ENCODE data around the gene ACACA. TPM values are rescaled to one million over a fixed set of nuclear protein-coding genes. Genes with fewer than 3 reads are reported as not detected.

Gene ACACA
- total RNA-seq, 1 experiment from 2014 or later = 11.3 TPM

- DNase-seq (ENCODE audit: low read depth) = no peak
These were observed 174.7 kb downstream of the ACACA start for GRCh38 chr17:37231887-37232286.

GRCh38 chr17:37230633-37231032 is 176.0 kb downstream of the ACACA start:
- no peak for DNase-seq (ENCODE audit: low read depth)

GRCh38 chr17:37225465-37225864 is 181.2 kb downstream of the ACACA start:
- DNase-seq (ENCODE audit: low read depth) = no peak

GRCh38 chr17:37221865-37222264 is 184.8 kb downstream of the ACACA start:
- no peak for DNase-seq (ENCODE audit: low read depth)

- DNase-seq (ENCODE audit: low read depth) = peak; percentile 2
These were observed 186.1 kb downstream of the ACACA start for GRCh38 chr17:37220607-37220953.

- DNase-seq (ENCODE audit: low read depth) = no peak
These were observed 186.6 kb downstream of the ACACA start for GRCh38 chr17:37219876-37220606.

- DNase-seq (ENCODE audit: low read depth) = no peak
These were observed 187.8 kb downstream of the ACACA start for GRCh38 chr17:37218849-37219248.

GRCh38 chr17:37214416-37214815 is 192.2 kb downstream of the ACACA start:
- no peak for DNase-seq (ENCODE audit: low read depth)

GRCh38 chr17:37213927-37214326 is 192.7 kb downstream of the ACACA start:
- DNase-seq (ENCODE audit: low read depth) = no peak

- DNase-seq (ENCODE audit: low read depth) = no peak
These were observed 194.5 kb downstream of the ACACA start for GRCh38 chr17:37212179-37212578.

- no peak for DNase-seq (ENCODE audit: low read depth)
These were observed 195.5 kb downstream of the ACACA start for GRCh38 chr17:37211136-37211535.

GRCh38 chr17:37207103-37207502 is 199.5 kb downstream of the ACACA start:
- DNase-seq (ENCODE audit: low read depth) = no peak

GRCh38 chr17:37206299-37206698 is 200.3 kb downstream of the ACACA start:
- no peak for DNase-seq (ENCODE audit: low read depth)

- no peak for DNase-seq (ENCODE audit: low read depth)
These were observed 206.1 kb downstream of the ACACA start for GRCh38 chr17:37200497-37200896.

GRCh38 chr17:37197336-37197735 is 209.3 kb downstream of the ACACA start:
- DNase-seq (ENCODE audit: low read depth) = no peak

- DNase-seq (ENCODE audit: low read depth) = no peak
These were observed 212.4 kb downstream of the ACACA start for GRCh38 chr17:37194208-37194607.

GRCh38 chr17:37191219-37191618 is 215.4 kb downstream of the ACACA start:
- DNase-seq (ENCODE audit: low read depth) = peak; percentile 3

GRCh38 chr17:37190493-37190892 is 216.1 kb downstream of the ACACA start:
- no peak for DNase-seq (ENCODE audit: low read depth)

- DNase-seq (ENCODE audit: low read depth) = no peak
These were observed 218.5 kb downstream of the ACACA start for GRCh38 chr17:37188157-37188556.

- no peak for DNase-seq (ENCODE audit: low read depth)
These were observed 219.4 kb downstream of the ACACA start for GRCh38 chr17:37187262-37187661.

- no peak for DNase-seq (ENCODE audit: low read depth)
These were observed 223.7 kb downstream of the ACACA start for GRCh38 chr17:37182786-37183465.

GRCh38 chr17:37180376-37180775 is 226.3 kb downstream of the ACACA start:
- DNase-seq (ENCODE audit: low read depth) = no peak

- peak; percentile 41 for DNase-seq (ENCODE audit: low read depth)
These were observed 226.7 kb downstream of the ACACA start for GRCh38 chr17:37179893-37180292.

Data from Daoy (cell line).